Uterus (tissue), 2 donors: ENCODE results near the gene RASAL1.

Source experiments
- CTCF ChIP-seq, 4 experiments: fragments of 200-600 bp in 2 of 4; fragments of 450-650 bp in 2 of 4; sonication (generic) in 2 of 4; IDR thresholded peaks; one replicate each; pipeline ENCODE4 v1.5.1; 2016 to 2019; ENCODE audit warnings: antibody characterized with exemption in 4 of 4, mild to moderate bottlenecking in 2 of 4, moderate library complexity in 1 of 4
- POLR2A ChIP-seq, 2 donors: fragments of 450-650 bp; IDR thresholded peaks; one replicate each; pipeline ENCODE4 v1.6.1; 2016; ENCODE audit warnings: antibody characterized with exemption in 2 of 2, mild to moderate bottlenecking in 1 of 2, moderate library complexity in 1 of 2

- TF ChIP-seq POLR2A (IDR thresholded peaks at IDR 0.05) (no peak), CTCF (IDR thresholded peaks at IDR 0.05) (peak in 2 of 4 experiments; percentile 12 to 38)
Observed at GRCh38 chr12:113152835-113153814, 17.6 kb upstream of the RASAL1 start.
